ENCODE results near the gene PRRC2B.

GRCh38 chr9:131398204-131398603, 4.3 kb downstream of the PRRC2B start:
- TF ChIP-seq CTCF (IDR thresholded peaks at IDR 0.05; ENCODE audit: low read depth, low read length) (no peak), EZH2phosphoT487 (IDR thresholded peaks at IDR 0.05; ENCODE audit: low read depth) (no peak)
